GM21737 (cell line): ENCODE results near the gene CLDN20.
"Not testable (repeated sequence)": the region's sequence is repeated elsewhere in the genome, so short reads cannot be mapped to it uniquely, and the experiment has no call there.

Experiments
- ATAC-seq: cut with Tn5 transposase; IDR thresholded peaks from one replicate; pipeline ENCODE4 v1.9.1; 2021; ENCODE audit warnings: mild to moderate bottlenecking, moderate library complexity; ENCODE audit not compliant: unreplicated experiment

The CLDN20 gene

GRCh38 chr6:155268088-155268867 is 4.5 kb downstream of the CLDN20 start:
- not testable (repeated sequence) for ATAC-seq

- no peak for ATAC-seq
Measured at GRCh38 chr6:155269765-155270164, 6.0 kb downstream of the CLDN20 start.

- ATAC-seq, result no peak
Measured at GRCh38 chr6:155270561-155271091, 6.8 kb downstream of the CLDN20 start.

GRCh38 chr6:155271145-155271544 is 7.3 kb downstream of the CLDN20 start:
- ATAC-seq, result no peak

GRCh38 chr6:155272353-155273232 is 8.8 kb downstream of the CLDN20 start:
- no peak for ATAC-seq

- ATAC-seq, result no peak
Measured at GRCh38 chr6:155273431-155273830, 9.6 kb downstream of the CLDN20 start.

GRCh38 chr6:155274106-155274505 is 10.3 kb downstream of the CLDN20 start:
- no peak for ATAC-seq

GRCh38 chr6:155274533-155274932 is 10.7 kb downstream of the CLDN20 start:
- no peak for ATAC-seq

- no peak for ATAC-seq
Measured at GRCh38 chr6:155275808-155276480, 12.1 kb downstream of the CLDN20 start.

- ATAC-seq, result no peak
Measured at GRCh38 chr6:155276638-155277037, 12.8 kb downstream of the CLDN20 start.

- no peak for ATAC-seq
Measured at GRCh38 chr6:155278319-155279049, 14.7 kb downstream of the CLDN20 start.

GRCh38 chr6:155284775-155285174 is 21.0 kb downstream of the CLDN20 start:
- ATAC-seq, result no peak

GRCh38 chr6:155287762-155288161 is 23.9 kb downstream of the CLDN20 start:
- no peak for ATAC-seq

- ATAC-seq, result no peak
Measured at GRCh38 chr6:155290491-155290890, 26.7 kb downstream of the CLDN20 start.

GRCh38 chr6:155291291-155291690 is 27.5 kb downstream of the CLDN20 start:
- no peak for ATAC-seq

GRCh38 chr6:155292711-155293110 is 28.9 kb downstream of the CLDN20 start:
- ATAC-seq, result no peak

GRCh38 chr6:155297669-155298068 is 33.9 kb downstream of the CLDN20 start:
- ATAC-seq, result no peak

GRCh38 chr6:155301867-155302266 is 38.1 kb downstream of the CLDN20 start:
- no peak for ATAC-seq

GRCh38 chr6:155303361-155303870 is 39.6 kb downstream of the CLDN20 start:
- no peak for ATAC-seq

GRCh38 chr6:155306958-155307357 is 43.1 kb downstream of the CLDN20 start:
- no peak for ATAC-seq
